Measurements from ENCODE around the gene RNF157. TPM values are rescaled to one million over a fixed set of nuclear protein-coding genes. Genes with fewer than 3 reads are reported as not detected.

RNF157 gene
- polyA plus RNA-seq, 2 donors, result 0.20 to 0.44 TPM

GRCh38 chr17:76132574-76133338 is 107.5 kb downstream of the RNF157 start:
- Histone ChIP-seq H3K27me3 (ENCODE audit: control insufficient read depth in 1 of 2, insufficient read depth in 2 of 2, low read length in 2 of 2) (no peaks in the 10 kb centered on the region), H3K4me3 (ENCODE audit: low read depth in 1 of 2, low read length in 2 of 2) (no peak overlapping the region), H3K9me3 (ENCODE audit: control insufficient read depth in 2 of 2, insufficient read depth in 1 of 2, low read depth in 1 of 2, low read length in 1 of 2) (no peaks in the 10 kb centered on the region), H3K36me3 (ENCODE audit: control insufficient read depth in 2 of 2, insufficient read depth in 2 of 2, low read length in 1 of 2) (no peaks in the 10 kb centered on the region), H3K27ac (ENCODE audit: low read depth in 2 of 2, low read length in 1 of 2) (peak overlapping the region; percentile 60 to 90), H3K4me1 (ENCODE audit: control insufficient read depth in 2 of 2, insufficient read depth in 2 of 2, low read length in 1 of 2) (peaks cover 8 to 19% of the 10 kb centered on the region in 2 donors)
- 30 to 38% methylated on average over 21 of the region's 21 CpGs for WGBS, 2 donors

GRCh38 chr17:76131692-76132573 is 108.4 kb downstream of the RNF157 start:
- no peak overlapping the region for H3K4me3 ChIP-seq (ENCODE audit: low read depth in 1 of 2, low read length in 2 of 2)
- H3K27ac ChIP-seq (ENCODE audit: low read depth in 2 of 2, low read length in 1 of 2), result peak overlapping the region; percentile 45 to 47
- H3K27me3 ChIP-seq (ENCODE audit: control insufficient read depth in 1 of 2, insufficient read depth in 2 of 2, low read length in 2 of 2), result no peaks in the 10 kb centered on the region
- 35 to 57% methylated on average over 18 to 21 of the region's 21 CpGs for WGBS, 2 donors
- no peaks in the 10 kb centered on the region for H3K9me3 ChIP-seq (ENCODE audit: control insufficient read depth in 2 of 2, insufficient read depth in 1 of 2, low read depth in 1 of 2, low read length in 1 of 2)
- H3K4me1 ChIP-seq (ENCODE audit: control insufficient read depth in 2 of 2, insufficient read depth in 2 of 2, low read length in 1 of 2), result peaks cover 8 to 19% of the 10 kb centered on the region in 2 donors
- no peaks in the 10 kb centered on the region for H3K36me3 ChIP-seq (ENCODE audit: control insufficient read depth in 2 of 2, insufficient read depth in 2 of 2, low read length in 1 of 2)

DNA sequence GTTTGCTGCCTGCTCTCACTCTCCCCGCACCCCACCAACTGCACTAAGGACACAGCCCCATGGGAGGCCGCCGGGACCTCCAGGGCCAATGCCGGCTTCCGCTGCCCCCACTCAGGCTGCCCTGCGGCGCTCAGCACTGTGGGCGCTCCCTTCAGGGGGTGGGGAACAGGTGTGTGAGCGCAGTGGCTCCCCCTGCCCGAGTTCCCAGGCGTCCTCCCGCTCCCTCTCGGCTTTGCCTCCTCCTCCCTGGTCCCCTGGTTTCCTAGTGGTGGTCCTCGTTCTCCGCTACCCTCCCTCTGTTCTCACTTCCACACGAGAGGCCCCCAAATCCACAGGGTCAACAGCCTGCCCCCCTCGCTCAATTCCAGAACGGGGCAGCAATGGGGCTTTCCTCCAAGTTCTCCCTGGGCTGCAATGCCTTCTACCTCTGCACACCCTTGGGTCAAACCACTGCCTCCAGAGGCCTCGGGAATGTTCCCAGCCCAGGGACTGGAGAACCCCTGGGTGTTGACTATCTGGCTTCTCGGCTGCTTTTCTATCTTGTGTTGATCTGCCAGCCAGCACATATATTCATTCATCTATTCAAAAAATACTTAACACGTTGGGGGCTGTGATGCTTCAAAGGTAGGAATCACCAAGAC is 109.1 kb downstream of the RNF157 start:
- WGBS, 2 donors, result 74 to 76% methylated on average over 21 of the region's 21 CpGs
- Histone ChIP-seq H3K27me3 (ENCODE audit: control insufficient read depth in 1 of 2, insufficient read depth in 2 of 2, low read length in 2 of 2) (no peaks in the 10 kb centered on the region), H3K36me3 (ENCODE audit: control insufficient read depth in 2 of 2, insufficient read depth in 2 of 2, low read length in 1 of 2) (no peaks in the 10 kb centered on the region), H3K4me1 (ENCODE audit: control insufficient read depth in 2 of 2, insufficient read depth in 2 of 2, low read length in 1 of 2) (peaks cover 8 to 19% of the 10 kb centered on the region in 2 donors), H3K27ac (ENCODE audit: low read depth in 2 of 2, low read length in 1 of 2) (no peak overlapping the region), H3K4me3 (ENCODE audit: low read depth in 1 of 2, low read length in 2 of 2) (no peak overlapping the region), H3K9me3 (ENCODE audit: control insufficient read depth in 2 of 2, insufficient read depth in 1 of 2, low read depth in 1 of 2, low read length in 1 of 2) (no peaks in the 10 kb centered on the region)

DNA sequence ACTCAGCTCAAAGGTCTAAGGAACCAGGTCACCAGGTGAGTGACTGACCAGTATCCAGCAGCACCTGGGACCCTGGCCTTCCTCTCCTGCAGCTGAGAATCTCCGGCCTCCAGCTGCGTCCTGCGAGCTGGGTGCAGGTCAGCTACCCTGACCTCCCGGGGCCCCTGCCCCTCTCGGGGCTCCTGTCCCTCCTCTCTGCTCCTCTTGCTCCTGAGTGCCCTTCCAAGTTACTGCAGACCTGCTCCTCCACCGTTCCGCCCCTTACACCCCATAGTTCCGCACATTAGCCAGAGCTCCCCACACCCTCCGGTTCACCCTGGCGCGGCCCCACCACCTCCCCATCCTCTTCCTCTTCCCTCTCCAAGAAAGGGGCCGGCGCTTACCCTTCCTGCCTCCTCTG is 109.8 kb downstream of the RNF157 start:
- 69 to 70% methylated on average over 13 of the region's 13 CpGs for WGBS, 2 donors
- Histone ChIP-seq H3K4me1 (ENCODE audit: control insufficient read depth in 2 of 2, insufficient read depth in 2 of 2, low read length in 1 of 2) (peaks cover 8 to 19% of the 10 kb centered on the region in 2 donors), H3K9me3 (ENCODE audit: control insufficient read depth in 2 of 2, insufficient read depth in 1 of 2, low read depth in 1 of 2, low read length in 1 of 2) (no peaks in the 10 kb centered on the region), H3K27me3 (ENCODE audit: control insufficient read depth in 1 of 2, insufficient read depth in 2 of 2, low read length in 2 of 2) (no peaks in the 10 kb centered on the region), H3K4me3 (ENCODE audit: low read depth in 1 of 2, low read length in 2 of 2) (no peak overlapping the region), H3K36me3 (ENCODE audit: control insufficient read depth in 2 of 2, insufficient read depth in 2 of 2, low read length in 1 of 2) (no peaks in the 10 kb centered on the region), H3K27ac (ENCODE audit: low read depth in 2 of 2, low read length in 1 of 2) (no peak overlapping the region)

DNA sequence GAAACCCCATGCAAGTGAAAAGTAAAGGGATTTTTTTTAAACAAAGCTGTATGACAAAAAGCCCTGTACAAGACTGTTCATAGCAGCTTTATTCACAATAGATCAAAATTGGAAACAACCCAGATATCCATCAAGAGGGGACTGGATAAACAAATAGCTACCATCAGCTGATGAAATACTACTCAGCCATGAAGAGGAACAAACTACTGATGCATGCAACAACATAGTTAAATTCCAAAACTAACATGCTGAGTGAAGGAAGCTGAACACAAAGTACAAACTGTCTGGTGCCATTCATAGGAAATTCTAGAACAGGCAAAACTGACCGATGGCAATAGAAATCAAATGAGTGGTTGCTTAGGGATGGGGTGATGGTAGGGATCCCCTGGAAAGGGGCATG is 114.4 kb downstream of the RNF157 start:
- Histone ChIP-seq H3K27me3 (ENCODE audit: control insufficient read depth in 1 of 2, insufficient read depth in 2 of 2, low read length in 2 of 2) (no peaks in the 10 kb centered on the region), H3K36me3 (ENCODE audit: control insufficient read depth in 2 of 2, insufficient read depth in 2 of 2, low read length in 1 of 2) (no peaks in the 10 kb centered on the region)
- 96 to 97% methylated on average over 1 of the region's 1 CpG for WGBS, 2 donors

DNA sequence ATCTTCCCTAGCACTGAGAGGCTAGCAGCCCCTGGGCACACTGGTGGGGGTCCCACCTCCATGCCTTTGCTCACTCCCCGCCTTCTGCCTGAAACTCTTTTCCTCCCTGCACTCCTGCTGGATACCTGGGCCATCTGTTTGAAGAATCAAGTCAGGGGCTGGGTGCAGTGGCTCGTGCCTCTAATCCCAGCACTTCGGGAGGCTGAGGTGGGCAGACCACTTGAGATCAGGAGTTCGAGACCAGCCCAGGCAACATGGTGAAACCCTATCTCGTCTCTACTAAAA is 115.0 kb downstream of the RNF157 start:
- Histone ChIP-seq H3K27me3 (ENCODE audit: control insufficient read depth in 1 of 2, insufficient read depth in 2 of 2, low read length in 2 of 2) (no peaks in the 10 kb centered on the region), H3K36me3 (ENCODE audit: control insufficient read depth in 2 of 2, insufficient read depth in 2 of 2, low read length in 1 of 2) (no peaks in the 10 kb centered on the region), H3K9me3 (ENCODE audit: control insufficient read depth in 2 of 2, insufficient read depth in 1 of 2, low read depth in 1 of 2, low read length in 1 of 2) (no peaks in the 10 kb centered on the region), H3K27ac (ENCODE audit: low read depth in 2 of 2, low read length in 1 of 2) (no peak overlapping the region), H3K4me3 (ENCODE audit: low read depth in 1 of 2, low read length in 2 of 2) (no peak overlapping the region), H3K4me1 (ENCODE audit: control insufficient read depth in 2 of 2, insufficient read depth in 2 of 2, low read length in 1 of 2) (peaks cover 3 to 5% of the 10 kb centered on the region in 2 donors)
- 86 to 90% methylated on average over 5 of the region's 5 CpGs for WGBS, 2 donors

More for the DNA sequence above, 114.4 kb downstream of the RNF157 start:
- Histone ChIP-seq H3K9me3 (ENCODE audit: control insufficient read depth in 2 of 2, insufficient read depth in 1 of 2, low read depth in 1 of 2, low read length in 1 of 2) (no peaks in the 10 kb centered on the region), H3K4me1 (ENCODE audit: control insufficient read depth in 2 of 2, insufficient read depth in 2 of 2, low read length in 1 of 2) (peaks cover 3 to 5% of the 10 kb centered on the region in 2 donors), H3K4me3 (ENCODE audit: low read depth in 1 of 2, low read length in 2 of 2) (no peak overlapping the region), H3K27ac (ENCODE audit: low read depth in 2 of 2, low read length in 1 of 2) (no peak overlapping the region)

GRCh38 chr17:76124582-76125390 is 115.5 kb downstream of the RNF157 start:
- 87 to 89% methylated on average over 21 to 22 of the region's 22 CpGs for WGBS, 2 donors

GRCh38 chr17:76123749-76124581 is 116.3 kb downstream of the RNF157 start:
- H3K36me3 ChIP-seq (ENCODE audit: control insufficient read depth in 2 of 2, insufficient read depth in 2 of 2, low read length in 1 of 2), result no peaks in the 10 kb centered on the region
- H3K27ac ChIP-seq (ENCODE audit: low read depth in 2 of 2, low read length in 1 of 2), result no peak overlapping the region
- WGBS, 2 donors, result 74% methylated on average over 9 of the region's 9 CpGs
- H3K9me3 ChIP-seq (ENCODE audit: control insufficient read depth in 2 of 2, insufficient read depth in 1 of 2, low read depth in 1 of 2, low read length in 1 of 2), result no peaks in the 10 kb centered on the region
- no peaks in the 10 kb centered on the region for H3K27me3 ChIP-seq (ENCODE audit: control insufficient read depth in 1 of 2, insufficient read depth in 2 of 2, low read length in 2 of 2)
- H3K4me1 ChIP-seq (ENCODE audit: control insufficient read depth in 2 of 2, insufficient read depth in 2 of 2, low read length in 1 of 2), result peaks cover 3 to 5% of the 10 kb centered on the region in 2 donors
- H3K4me3 ChIP-seq (ENCODE audit: low read depth in 1 of 2, low read length in 2 of 2), result no peak overlapping the region

More at GRCh38 chr17:76124582-76125390, 115.5 kb downstream of the RNF157 start:
- no peaks in the 10 kb centered on the region for H3K27me3 ChIP-seq (ENCODE audit: control insufficient read depth in 1 of 2, insufficient read depth in 2 of 2, low read length in 2 of 2)
- H3K9me3 ChIP-seq (ENCODE audit: control insufficient read depth in 2 of 2, insufficient read depth in 1 of 2, low read depth in 1 of 2, low read length in 1 of 2), result no peaks in the 10 kb centered on the region
- no peak overlapping the region for H3K27ac ChIP-seq (ENCODE audit: low read depth in 2 of 2, low read length in 1 of 2)
- no peak overlapping the region for H3K4me3 ChIP-seq (ENCODE audit: low read depth in 1 of 2, low read length in 2 of 2)
- no peaks in the 10 kb centered on the region for H3K36me3 ChIP-seq (ENCODE audit: control insufficient read depth in 2 of 2, insufficient read depth in 2 of 2, low read length in 1 of 2)
- peaks cover 3 to 5% of the 10 kb centered on the region in 2 donors for H3K4me1 ChIP-seq (ENCODE audit: control insufficient read depth in 2 of 2, insufficient read depth in 2 of 2, low read length in 1 of 2)
